Colon (tissue), 2 donors: ENCODE data around the gene RPLP1.

ENCODE experiments used
- FAIRE-seq: peaks from 2 replicates; lab custom pipeline; 2012; peaks lifted over from hg19 to GRCh38; lab: Jason Lieb, UNC
- donor health status: control.
- donor health status: control.

Gene RPLP1

DNA sequence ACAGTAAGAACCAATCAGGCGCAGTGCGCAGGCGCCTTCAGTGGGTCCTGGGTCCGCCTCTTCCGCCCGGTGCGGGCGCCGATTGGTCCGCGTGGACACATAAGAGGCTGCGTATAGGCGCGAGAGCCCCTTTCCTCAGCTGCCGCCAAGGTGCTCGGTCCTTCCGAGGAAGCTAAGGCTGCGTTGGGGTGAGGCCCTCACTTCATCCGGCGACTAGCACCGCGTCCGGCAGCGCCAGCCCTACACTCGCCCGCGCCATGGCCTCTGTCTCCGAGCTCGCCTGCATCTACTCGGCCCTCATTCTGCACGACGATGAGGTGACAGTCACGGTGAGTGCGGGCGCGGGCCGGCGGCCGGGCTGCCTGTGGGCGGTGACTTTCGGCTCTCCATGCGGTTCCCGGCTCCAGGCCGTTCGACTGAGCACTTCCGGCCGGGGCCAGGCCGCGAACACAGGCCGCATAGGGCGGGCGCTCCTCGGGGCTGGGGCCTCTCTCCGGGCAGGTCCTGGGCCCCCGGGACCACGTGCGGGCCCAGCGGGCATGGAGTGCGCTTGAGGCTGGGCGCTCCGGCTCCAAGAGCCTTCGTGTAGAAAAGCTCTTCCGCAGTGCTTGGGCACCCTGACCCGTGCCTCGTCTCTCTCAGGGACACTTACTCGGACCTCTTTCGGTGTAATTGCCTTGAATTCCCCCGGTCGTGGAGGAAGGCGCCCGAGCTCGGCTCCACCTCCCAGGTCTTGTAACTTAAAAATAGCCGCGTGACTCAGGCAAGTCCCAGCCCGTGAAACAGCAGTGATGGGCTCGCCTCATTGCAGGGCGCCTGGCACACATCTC lies at the start of gene RPLP1:
Gene RPLP1 (plus strand): TSS at position 127 of the 830 bp plus-strand sequence. CDS start 131 bp downstream, at position 258.
- no peak for FAIRE-seq

DNA sequence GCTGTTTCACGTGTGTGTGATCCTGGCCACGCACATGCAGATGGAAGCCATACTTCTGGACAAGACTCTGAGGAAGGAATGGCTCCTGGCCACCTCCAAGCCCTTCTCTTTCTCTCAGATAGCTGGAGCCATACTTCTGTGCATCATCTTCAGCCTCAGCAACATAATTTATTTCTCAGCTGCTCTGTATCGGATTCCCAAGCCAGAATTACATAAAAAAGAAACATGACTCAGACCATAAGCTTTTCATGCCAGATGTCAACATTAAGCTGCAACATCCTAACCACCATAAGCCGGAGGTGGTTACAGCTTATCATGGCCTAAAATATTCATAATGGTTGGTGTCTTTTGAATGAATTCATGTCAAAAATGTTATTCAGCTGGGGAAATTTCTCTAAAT lies 49.0 kb upstream of the RPLP1 start:
- no peak for FAIRE-seq

DNA sequence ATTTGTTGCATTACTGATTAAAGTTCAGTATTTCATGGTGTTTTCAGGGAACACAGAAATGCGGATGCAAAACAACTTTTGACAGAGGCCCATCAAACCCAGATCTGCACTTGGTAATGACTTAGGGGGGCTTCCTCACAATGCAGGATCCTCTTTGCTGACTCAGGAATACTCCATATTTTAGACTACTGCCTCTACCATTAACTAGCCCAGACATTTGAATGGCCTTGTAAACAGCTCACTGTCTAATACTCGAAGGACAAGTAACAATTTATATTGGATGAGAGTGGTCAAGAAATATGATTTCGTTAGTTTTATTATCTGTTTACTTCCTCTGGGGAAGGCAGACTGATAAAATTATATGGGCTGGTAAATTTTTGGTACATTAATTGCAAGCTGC lies 47.5 kb upstream of the RPLP1 start:
- FAIRE-seq = no peak

DNA sequence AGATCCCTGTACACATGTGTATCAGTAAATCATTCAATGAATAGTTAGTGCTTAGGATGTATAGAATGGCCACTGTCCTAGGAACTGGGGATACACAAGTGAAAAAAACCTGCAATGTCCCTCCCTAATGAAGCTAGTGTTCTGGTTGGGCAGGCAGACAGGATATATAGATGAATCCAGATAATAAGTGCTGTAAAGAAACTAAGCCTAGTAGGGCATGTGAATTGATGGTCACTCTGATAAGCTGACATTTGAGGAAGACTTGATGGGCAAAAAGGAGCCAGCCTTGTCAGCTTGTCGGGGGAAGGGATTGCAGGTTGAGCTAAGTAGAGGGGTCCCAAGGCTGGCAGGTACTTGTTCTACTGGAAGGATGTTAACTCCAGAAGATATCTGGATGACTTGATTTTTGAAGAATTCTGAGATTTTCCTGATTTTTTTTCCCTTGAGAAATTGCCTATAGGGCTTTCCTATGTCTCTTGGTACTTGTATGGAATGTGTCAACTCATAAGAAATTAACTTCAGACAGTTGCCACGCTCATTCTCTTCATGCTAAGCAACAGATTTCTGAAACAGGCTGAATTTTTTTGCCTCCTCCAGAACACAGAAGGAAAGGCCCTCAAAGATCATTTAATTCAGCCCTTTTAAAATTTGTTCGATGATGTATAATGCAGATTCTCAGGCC lies 44.8 kb upstream of the RPLP1 start:
- no peak for FAIRE-seq

DNA sequence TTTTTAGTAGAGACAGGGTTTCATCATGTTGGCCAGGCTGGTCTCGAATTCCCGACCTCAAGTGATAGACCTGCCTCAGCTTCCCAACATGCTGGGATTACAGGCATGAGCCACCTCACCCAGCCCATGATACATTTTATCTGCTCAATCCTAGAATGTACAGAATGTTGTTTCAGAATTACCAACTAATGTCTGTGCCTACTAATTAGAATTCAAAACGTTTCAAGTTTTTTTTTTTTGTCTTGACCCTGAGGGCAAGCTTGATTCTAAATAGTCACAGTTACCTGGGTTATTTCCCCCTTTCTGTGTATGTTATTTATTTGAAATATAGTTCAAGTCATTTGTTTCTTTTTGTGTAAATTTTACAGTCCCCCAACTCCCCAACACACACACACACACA lies 43.8 kb upstream of the RPLP1 start:
- FAIRE-seq = no peak

DNA sequence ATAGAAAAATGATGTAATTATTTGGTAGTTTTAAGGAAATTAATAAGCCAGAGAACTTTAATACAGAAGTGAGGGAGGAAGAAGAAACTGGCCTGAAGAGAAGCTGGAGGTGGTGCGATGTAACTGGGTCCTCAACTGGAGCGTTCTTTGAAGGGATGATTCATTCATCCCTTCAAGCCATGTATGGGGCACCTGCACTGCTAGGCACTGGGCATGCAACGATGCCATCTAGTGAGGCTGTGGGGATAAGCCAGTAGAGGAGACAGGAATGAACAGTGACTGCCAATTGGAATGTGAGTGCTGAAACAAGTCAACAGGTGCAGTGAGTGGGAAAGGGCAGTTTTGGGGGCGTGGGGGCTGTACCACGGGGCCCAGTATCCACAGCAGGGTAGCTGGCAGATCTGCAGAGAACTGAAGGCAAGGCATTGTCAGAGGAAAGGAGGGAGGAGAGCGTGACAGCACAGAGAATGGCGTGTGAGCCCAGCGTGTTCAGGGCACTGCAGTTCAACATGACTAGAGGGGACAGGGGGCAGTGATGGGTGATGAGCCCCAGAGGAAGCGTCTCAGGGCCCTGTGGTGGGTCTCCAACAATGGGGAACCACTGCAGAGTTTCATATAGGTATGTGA lies 42.3 kb upstream of the RPLP1 start:
- FAIRE-seq = no peak

DNA sequence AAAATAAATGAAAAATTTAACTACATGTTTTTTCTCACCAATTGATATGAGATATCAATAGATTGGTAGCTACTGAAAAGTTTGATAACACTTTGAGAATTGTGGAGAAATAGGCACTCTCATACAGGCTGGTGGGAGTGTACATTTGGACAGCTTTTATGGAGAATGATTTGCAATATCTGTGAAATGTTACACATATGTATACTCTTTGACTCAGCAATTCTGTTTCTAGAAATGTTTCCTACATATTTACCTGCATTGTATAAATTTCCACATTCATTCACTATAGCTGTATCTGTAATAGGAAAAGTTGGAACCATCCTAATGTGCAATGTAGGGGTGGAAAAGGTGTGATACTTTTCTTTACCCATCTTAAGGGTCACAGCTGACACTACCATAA lies 40.3 kb upstream of the RPLP1 start:
- no peak for FAIRE-seq

DNA sequence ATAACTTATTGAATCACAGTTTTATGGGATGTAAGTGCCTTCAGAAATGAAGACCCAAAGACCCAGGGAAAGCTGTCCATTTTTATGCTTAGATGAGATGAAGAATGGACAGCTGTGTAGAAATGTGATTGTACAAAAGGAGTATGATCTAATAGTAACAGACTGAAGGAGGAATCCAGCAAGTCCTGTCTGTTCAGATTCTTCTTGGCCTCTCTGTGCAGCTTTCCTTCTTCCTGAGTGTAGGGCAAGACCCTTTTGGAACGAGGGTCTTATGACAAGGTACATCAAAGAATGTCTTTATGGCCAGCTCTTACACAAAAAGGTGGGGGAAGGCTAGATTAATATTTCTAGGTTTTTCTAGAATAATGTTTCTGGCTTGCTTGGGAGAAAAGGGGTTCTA lies 39.9 kb upstream of the RPLP1 start:
- FAIRE-seq = no peak

DNA sequence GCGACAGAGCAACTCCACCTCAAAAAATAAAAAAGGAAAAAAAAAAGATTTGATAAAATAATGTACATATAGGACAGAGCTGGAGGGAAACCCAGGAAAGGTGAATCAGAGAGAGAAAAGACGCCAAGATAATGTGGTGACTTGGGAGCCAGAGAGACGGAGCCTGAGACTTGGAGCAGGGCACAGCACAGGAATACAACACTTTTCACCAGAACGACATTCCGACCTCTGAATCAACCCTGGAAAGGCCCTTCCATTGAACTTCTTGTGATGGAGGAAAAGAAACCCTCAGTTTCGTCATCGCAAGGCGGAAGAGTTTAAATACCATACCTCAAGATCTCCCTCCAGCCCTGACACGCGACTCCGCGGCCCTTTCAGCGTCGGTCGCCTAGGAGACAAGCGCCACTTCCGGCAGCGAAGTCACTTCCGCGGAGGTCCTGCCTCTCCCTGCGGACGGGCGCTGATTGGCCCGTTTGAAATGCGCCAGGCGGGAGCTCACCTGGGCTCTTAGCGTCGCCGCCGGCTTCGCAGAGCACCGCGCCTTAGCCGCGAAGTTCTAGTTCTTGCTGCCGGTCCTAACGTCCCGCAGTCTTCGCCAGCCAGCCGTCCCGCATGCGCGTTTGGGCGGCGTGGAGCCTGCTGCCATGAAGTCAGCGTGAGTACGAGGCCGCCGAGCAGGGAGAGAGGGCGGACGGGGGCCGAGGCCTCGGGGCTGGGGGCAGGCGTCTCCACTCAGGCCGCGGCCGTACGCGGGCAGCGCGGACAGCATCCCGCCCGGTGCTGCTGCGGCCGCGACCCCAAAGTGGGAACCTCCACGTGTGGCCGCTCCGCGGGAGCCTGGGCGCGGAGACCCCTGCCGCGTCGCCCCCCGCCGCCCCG lies 38.6 kb upstream of the RPLP1 start, which contains the start of gene KIF23:
Gene KIF23 (plus strand): TSS at position 528 of the 879 bp plus-strand sequence. CDS start 117 bp downstream, at position 645.
- no peak for FAIRE-seq

DNA sequence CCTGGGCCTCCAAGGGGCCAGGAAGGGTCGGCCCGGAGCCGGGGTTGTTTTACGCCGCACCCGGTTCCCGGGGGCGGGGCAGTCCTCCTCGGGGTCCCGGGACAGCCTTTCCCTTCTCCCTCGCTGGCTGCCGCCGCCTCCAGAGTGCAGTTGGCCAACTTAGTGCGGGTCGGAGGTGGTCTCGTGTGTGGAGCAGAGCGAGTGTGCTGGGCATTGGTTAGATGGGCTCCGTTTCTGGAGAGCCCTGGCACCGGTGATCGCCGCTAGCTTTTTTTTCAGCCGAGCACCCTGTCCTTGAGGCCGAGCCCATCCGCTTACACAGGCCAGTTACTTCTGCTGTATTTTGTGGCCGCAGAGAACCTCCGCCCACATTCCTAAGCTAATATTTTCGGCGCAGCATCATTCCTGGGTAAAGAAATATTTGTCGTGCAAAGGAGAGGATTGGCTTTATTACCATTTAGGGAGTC lies 37.9 kb upstream of the RPLP1 start:
- no peak for FAIRE-seq

DNA sequence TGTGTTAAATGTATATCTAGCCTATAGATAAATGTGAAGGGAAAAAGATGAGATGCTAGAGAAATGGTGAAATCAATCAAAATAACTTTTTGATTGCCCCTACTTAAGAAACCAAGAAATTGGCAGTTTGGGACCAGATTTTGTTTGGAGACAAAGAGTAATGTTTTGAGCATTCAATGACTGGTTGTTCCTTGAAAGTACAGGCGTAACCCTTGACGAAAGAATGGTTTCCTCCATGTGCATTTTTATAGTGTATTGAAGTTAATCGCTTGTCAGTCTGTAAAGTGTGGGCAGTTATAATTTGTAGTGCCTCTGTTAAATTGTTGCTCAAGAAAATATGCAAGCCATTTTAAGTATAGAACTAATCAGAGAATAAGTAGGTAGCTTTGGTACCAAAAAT lies 37.2 kb upstream of the RPLP1 start:
- no peak for FAIRE-seq

DNA sequence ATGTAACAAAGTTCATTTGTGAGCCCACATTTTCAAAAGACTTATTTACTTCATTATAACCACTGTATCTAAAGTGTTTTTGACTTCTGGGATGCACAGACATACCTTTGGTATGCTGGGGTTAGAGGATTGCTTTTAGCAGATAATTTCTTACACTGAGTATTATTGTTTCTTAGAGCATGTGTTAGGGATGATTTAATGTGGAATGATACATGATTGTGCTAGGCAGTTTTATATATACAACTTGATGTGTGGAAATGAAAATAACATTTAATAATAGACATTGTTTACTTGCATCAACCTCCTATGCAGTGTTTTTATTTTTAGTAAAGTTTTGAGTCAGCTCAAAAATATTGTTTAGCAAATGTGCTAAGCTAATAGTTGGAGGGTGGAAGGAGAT lies 35.0 kb upstream of the RPLP1 start:
- FAIRE-seq = no peak

DNA sequence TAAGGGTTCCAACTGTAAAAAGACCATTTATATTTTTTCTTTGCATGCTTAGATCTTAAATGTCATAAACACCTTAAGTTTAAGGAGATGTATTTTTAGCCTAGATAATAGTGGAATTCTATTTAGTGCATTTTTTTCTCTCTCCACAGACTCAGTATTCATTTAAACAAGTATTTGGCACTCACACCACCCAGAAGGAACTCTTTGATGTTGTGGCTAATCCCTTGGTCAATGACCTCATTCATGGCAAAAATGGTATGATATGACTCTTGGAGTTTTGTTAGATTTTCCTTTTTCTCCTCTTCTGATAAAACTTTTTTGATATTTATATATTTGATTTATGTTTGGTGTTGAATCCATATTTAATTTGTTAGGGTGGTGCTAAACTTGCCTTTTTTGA lies 31.1 kb upstream of the RPLP1 start:
- FAIRE-seq = no peak

DNA sequence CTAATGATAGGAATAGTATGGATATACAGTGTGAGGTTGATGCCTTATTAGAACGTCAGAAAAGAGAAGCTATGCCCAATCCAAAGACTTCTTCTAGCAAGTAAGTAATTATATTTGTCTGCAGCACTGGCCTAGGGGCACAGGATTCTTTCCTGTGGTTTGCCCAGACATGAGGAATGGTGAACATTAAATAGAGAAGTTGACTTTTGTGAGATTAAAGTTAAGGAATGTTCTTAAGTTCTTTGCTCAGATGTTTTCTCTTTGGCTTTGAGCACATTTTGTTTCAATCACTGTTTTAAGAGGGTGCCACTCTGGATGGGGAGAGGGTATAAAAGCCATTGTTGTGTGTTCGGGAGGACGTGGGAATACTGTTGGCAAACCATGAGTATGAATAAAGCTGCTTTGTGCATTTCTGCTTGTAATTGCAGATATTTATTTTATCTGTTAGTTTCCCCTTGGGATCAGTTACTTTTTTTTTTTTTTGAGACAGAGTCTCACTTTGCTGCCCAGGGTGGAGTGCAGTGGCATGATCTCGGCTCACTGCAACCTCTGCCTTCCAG lies 30.2 kb upstream of the RPLP1 start:
- no peak for FAIRE-seq

DNA sequence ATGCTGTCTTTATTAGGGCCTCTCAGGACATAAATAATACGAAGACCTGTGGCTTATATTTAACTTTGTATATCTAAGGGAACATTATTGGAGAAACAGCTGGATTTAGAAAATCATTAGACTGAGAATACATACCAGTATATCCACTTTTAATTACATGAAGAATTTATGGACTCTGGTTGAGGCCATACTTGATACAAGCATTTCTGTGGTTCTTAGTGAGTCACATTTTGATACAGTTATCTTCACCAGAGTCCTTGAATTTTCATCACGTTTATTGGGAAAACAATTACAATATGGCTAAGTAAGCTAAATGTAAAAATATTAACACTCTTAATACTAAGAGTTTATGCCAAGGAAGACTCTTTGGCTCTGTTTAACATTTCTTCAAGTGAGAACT lies 28.6 kb upstream of the RPLP1 start:
- no peak for FAIRE-seq

DNA sequence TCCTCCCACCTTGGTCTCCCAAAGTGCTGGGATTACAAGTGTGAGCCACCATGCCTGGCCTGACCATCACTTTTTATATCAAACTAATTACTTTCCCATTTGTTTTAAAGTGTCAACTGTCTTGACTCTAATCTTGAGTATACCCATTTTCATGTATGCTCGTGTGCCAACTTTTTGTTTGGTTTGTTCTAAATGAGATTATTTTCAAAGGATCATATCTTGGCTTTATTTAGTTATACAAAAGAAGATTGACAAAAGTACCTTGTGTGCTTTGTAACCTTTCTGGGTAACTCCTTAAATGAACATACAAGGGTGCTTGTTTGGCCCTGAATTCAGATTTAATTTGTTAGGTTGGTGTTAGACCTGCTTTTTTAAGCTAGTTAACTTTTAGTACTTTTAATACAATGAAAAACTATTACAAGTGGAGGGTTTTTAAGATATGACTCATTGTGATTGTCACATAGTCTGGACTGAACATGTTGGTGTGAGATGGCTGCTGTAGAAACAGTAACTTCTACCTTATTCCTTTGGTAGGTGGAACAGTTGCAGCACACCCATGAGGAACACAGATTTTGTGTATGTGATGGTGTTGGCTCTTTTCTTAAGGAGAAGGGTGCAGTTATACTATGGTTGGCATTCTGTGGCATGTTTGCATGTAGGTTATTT lies 27.7 kb upstream of the RPLP1 start:
- no peak for FAIRE-seq

DNA sequence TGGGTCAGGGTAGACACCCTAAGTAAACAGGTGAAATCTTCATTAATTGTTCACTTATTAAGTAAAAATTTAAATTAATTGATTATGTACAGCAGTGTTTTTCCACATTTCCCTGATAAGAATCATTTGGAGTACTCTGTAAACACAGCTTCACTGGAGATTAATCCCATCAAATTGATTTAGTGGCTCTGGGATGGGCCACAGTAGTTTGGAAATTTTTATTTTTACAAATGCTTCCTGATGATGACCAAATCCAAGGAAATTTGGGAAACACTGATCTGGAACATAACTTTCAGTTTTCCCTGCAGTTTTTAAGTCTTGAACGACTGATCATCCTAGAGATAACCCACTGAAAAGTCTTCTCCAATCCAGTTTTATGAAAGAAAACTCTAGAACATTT lies 18.8 kb upstream of the RPLP1 start:
- FAIRE-seq = no peak

DNA sequence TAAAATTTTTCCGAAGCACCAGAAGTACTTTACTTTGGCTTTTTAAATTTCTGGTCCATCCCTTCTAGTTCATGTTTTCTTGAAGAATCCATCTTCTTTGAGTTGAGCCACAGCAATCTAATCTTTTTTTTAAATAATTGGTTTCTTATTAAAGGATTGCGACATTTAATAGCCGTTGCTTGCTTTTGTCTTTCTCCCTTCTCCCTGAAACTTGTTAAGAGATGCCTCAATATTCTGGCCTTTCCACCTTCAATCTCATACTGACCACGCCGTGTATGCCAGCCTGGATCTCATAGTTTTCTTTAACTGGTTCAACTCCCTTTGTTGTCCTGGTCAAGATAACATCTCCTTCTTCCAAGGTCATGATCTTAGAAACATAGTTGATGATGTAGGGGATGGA lies 18.4 kb upstream of the RPLP1 start:
- no peak for FAIRE-seq

DNA sequence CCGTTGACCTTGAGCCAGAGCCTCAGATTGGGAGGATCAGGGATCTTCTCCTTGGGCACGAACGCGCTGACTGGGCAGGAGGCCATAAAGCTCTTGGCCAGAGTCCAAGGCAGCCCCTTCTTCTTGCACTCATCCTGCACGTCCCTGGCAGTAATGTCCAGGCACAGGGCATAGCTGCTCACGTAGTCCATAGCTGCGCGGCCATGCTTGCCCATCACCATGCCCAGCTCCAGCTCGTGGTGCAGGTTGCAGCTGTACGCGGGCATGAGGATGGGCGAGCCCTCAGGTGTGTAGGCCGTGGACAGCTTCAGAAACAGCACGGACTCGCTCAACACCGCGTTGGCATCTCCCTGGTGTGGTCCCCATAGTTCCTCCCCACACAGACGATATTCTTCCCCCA lies 17.9 kb upstream of the RPLP1 start:
- FAIRE-seq = no peak

DNA sequence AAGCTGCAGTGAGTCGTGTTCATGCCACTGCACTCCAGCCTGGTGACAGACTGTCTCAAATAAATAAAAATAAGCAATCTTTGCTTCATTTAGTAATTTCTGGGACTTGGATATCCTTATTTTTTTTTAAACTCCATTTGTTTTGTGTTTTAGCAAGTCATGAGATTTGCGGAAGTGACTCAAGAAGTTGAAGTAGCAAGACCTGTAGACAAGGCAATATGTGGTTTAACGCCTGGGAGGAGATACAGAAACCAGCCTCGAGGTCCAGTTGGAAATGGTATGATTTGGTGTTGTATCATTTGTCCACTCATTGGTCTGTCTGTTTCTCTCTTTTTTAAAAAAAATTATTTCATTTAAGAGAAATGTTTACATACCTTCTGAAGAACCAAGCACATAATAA lies 16.6 kb upstream of the RPLP1 start:
- FAIRE-seq = no peak

DNA sequence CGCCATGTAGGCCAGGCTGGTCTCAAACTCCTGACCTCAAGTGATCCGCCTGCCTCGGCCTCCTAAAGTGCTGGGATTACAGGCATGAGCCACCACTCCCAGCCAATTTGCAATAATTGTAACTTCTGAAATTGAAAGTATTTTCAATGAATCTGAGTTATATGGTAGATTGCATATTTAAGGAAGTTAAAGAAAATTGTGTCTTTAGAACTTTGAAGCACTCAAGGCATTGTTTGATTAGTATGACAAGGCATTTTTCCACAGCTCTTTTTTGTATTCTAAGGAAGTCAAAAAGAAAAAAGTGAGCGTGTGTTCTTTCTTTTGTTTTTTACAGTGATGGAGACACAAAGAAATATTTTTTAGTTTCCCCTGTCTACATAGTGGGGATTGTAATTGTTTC lies 15.7 kb upstream of the RPLP1 start:
- FAIRE-seq = no peak
